SK-N-DZ (cell line): Measurements from ENCODE around the gene PNMA8C. TPM values are rescaled to one million over a fixed set of nuclear protein-coding genes. Genes with fewer than 3 reads are reported as not detected.

Experiments used
- DNase-seq: peaks from one replicate; pipeline ENCODE4 v3.0.0-alpha.2; 2015; ENCODE audit warnings: low spot score
- polyA plus RNA-seq, 2 experiments: library from polyadenylated mRNA; depleted of rRNA; stranded (reverse); fragments of >200 nt; gene quantifications; 2 replicates each; pipeline ENCODE4 v1.2.3, GENCODE V29; 2014

PNMA8C gene
- 0.83 and 1.7 TPM in 2 replicates for polyA plus RNA-seq (2014; cell fraction: cytosol; rRNA removed)
- 0.52 and 0.65 TPM in 2 replicates for polyA plus RNA-seq (2014; cell fraction: nucleus; rRNA removed)

- peak; percentile 83 for DNase-seq
These were observed at the start of gene PNMA8C for GRCh38 chr19:46428239-46429135. PNMA8C (minus strand) TSS chr19:46428936; CDS start chr19:46428359, 577 bp downstream.

GRCh38 chr19:46475986-46476385, 47.2 kb upstream of the PNMA8C start:
- no peak for DNase-seq

GRCh38 chr19:46474211-46474610, 45.5 kb upstream of the PNMA8C start:
- DNase-seq: no peak

GRCh38 chr19:46472592-46472991, 43.9 kb upstream of the PNMA8C start:
- no peak for DNase-seq

- DNase-seq: no peak
These were observed 43.2 kb upstream of the PNMA8C start for GRCh38 chr19:46471811-46472543.

- DNase-seq: peak; percentile 83
These were observed 42.5 kb upstream of the PNMA8C start, which contains the start of gene PNMA8A for GRCh38 chr19:46471116-46471733. PNMA8A (minus strand) TSS chr19:46471563; CDS start chr19:46471035, 528 bp downstream.

- no peak for DNase-seq
These were observed 41.6 kb upstream of the PNMA8C start for GRCh38 chr19:46470376-46470775.

GRCh38 chr19:46469541-46470185, 40.9 kb upstream of the PNMA8C start:
- DNase-seq: no peak

- no peak for DNase-seq
These were observed 37.9 kb upstream of the PNMA8C start for GRCh38 chr19:46466536-46467196.

- no peak for DNase-seq
These were observed 34.8 kb upstream of the PNMA8C start for GRCh38 chr19:46463516-46463915.

- DNase-seq: no peak
These were observed 32.8 kb upstream of the PNMA8C start for GRCh38 chr19:46461537-46461936.

GRCh38 chr19:46460981-46461380, 32.2 kb upstream of the PNMA8C start:
- DNase-seq: no peak

GRCh38 chr19:46460055-46460454, 31.3 kb upstream of the PNMA8C start:
- no peak for DNase-seq

- DNase-seq: no peak
These were observed 28.2 kb upstream of the PNMA8C start for GRCh38 chr19:46456930-46457329.

GRCh38 chr19:46454244-46454643, 25.5 kb upstream of the PNMA8C start:
- DNase-seq: no peak

GRCh38 chr19:46453661-46454060, 24.9 kb upstream of the PNMA8C start:
- no peak for DNase-seq

GRCh38 chr19:46452186-46452585, 23.4 kb upstream of the PNMA8C start:
- DNase-seq: no peak

GRCh38 chr19:46451352-46451751, 22.6 kb upstream of the PNMA8C start:
- no peak for DNase-seq

- DNase-seq: no peak
These were observed 22.0 kb upstream of the PNMA8C start for GRCh38 chr19:46450737-46451136.

- no peak for DNase-seq
These were observed 20.5 kb upstream of the PNMA8C start for GRCh38 chr19:46449228-46449627.

GRCh38 chr19:46448601-46449000, 19.9 kb upstream of the PNMA8C start:
- no peak for DNase-seq
